Measurements from ENCODE around the gene RSAD2. TPM values are rescaled to one million over a fixed set of nuclear protein-coding genes. Genes with fewer than 3 reads are reported as not detected.

The RSAD2 gene
- total and polyA plus RNA-seq, 2 of the 4 experiments (the other 2 are of a cell fraction) = not detected

DNA sequence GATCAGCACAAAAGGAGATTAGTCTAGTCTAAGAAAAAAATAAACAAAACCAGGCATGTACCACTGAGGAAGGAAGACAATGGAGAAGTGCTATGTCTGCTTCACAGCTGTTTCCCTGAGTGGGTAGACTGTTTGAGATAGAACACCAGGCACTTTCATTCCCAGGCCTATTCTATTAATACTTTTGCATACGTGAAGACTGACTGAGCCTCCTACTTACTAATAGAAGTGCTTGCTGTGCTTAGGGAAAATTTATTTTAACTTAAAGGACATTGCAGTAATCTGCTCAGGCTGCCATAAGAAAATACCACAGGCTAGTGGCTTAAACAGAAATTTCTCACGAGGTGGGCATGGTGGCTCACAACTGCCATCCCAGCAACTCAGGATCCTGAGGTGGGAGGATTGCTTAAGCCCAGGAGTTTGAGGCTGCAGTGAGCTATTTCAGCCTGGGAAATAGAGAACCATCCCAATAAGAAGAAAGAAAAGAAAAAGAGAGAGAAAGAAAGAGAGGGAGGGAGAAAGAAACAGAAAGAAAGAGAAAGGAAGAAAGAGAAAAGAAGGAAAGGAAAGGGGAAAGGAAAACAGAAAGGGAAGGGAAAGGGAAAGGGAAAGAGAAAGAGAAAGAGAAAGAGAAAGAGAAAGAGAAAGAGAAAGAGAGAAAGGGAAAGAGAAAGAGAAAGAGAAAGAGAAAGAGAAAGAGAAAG lies 44.8 kb upstream of the RSAD2 start:
- H3K4me1 ChIP-seq (ENCODE audit: control insufficient read depth, insufficient read depth, low read length) = 0 out of 2 replicates have a peak, but pooled peaks cover 1% of the 10 kb centered on the region
- dilution Hi-C loops (cut with HindIII; ENCODE audit: low sequenced_read_pairs, unreplicated experiment) (no loop called here), in situ Hi-C loops (cut with MboI; ENCODE audit: low sequenced_read_pairs) (no loop called here), intact Hi-C loops (cut with micrococcal nuclease) (no loop called here)
- H3K18ac ChIP-seq (ENCODE audit: low read depth, low read length) = no peak overlapping the region
- H4K8ac ChIP-seq (ENCODE audit: low read depth in 2 of 2, low read length in 2 of 2) = no peak overlapping the region
- no CpG with 5 or more reads among the region's 2 CpGs for WGBS, 2 experiments (ENCODE audit: extremely low coverage in 2 of 2, insufficient read length in 1 of 2)
- no TSS peak for BruUV-seq (replicated peaks)
- H2BK120ac ChIP-seq (ENCODE audit: low read depth, low read length) = no peak overlapping the region
- CTCF ChIA-PET = no interaction called here
- no peaks in the 10 kb centered on the region for H3K79me1 ChIP-seq (ENCODE audit: low read depth in 1 of 2, low read length in 2 of 2)
- no peak for TF ChIP-seq BHLHE40 (IDR thresholded peaks at IDR 0.05; ENCODE audit: low read depth, low read length)
- TF ChIP-seq RFX5 (IDR thresholded peaks at IDR 0.05; ENCODE audit: low read depth, low read length) = no peak
- TF ChIP-seq CEBPB (IDR thresholded peaks at IDR 0.05; ENCODE audit: low read depth, low read length) = no peak
- TF ChIP-seq RAD21 (IDR thresholded peaks at IDR 0.05; ENCODE audit: low read length) = no peak
- TF ChIP-seq RCOR1 (IDR thresholded peaks at IDR 0.05; ENCODE audit: insufficient replicate concordance, low read length) = no peak
- TF ChIP-seq, protein P1, sequence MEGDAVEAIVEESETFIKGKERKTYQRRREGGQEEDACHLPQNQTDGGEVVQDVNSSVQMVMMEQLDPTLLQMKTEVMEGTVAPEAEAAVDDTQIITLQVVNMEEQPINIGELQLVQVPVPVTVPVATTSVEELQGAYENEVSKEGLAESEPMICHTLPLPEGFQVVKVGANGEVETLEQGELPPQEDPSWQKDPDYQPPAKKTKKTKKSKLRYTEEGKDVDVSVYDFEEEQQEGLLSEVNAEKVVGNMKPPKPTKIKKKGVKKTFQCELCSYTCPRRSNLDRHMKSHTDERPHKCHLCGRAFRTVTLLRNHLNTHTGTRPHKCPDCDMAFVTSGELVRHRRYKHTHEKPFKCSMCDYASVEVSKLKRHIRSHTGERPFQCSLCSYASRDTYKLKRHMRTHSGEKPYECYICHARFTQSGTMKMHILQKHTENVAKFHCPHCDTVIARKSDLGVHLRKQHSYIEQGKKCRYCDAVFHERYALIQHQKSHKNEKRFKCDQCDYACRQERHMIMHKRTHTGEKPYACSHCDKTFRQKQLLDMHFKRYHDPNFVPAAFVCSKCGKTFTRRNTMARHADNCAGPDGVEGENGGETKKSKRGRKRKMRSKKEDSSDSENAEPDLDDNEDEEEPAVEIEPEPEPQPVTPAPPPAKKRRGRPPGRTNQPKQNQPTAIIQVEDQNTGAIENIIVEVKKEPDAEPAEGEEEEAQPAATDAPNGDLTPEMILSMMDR (conservative IDR thresholded peaks at IDR 0.05; ENCODE audit: low read depth, low read length) = no peak
- TF ChIP-seq POLR2A (IDR thresholded peaks at IDR 0.05; ENCODE audit: low read depth, low read length) = no peak
- no peak for TF ChIP-seq SMC3 (IDR thresholded peaks at IDR 0.05; ENCODE audit: low read depth, low read length)
- TF ChIP-seq, protein P2, sequence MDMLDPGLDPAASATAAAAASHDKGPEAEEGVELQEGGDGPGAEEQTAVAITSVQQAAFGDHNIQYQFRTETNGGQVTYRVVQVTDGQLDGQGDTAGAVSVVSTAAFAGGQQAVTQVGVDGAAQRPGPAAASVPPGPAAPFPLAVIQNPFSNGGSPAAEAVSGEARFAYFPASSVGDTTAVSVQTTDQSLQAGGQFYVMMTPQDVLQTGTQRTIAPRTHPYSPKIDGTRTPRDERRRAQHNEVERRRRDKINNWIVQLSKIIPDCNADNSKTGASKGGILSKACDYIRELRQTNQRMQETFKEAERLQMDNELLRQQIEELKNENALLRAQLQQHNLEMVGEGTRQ (IDR thresholded peaks at IDR 0.05; ENCODE audit: low read depth, low read length) = no peak
- TF ChIP-seq CHD1 (IDR thresholded peaks at IDR 0.05; ENCODE audit: low read depth, low read length) = no peak
- TF ChIP-seq FOS (IDR thresholded peaks at IDR 0.05; ENCODE audit: low read depth, low read length) = no peak
- no peak for TF ChIP-seq MXI1 (IDR thresholded peaks at IDR 0.05; ENCODE audit: borderline replicate concordance, low read depth, low read length)
- H2BK5ac ChIP-seq (ENCODE audit: low read depth, low read length, poor library complexity, severe bottlenecking) = no peak overlapping the region
- H3K23ac ChIP-seq (ENCODE audit: low read depth, low read length) = no peak overlapping the region
- DNase-seq (no peak), ATAC-seq (ENCODE audit: low read depth) (no peak)
- no peak overlapping the region for H3K14ac ChIP-seq (replicated peaks; ENCODE audit: low read depth, low read length)
- no peak overlapping the region for H2BK20ac ChIP-seq (ENCODE audit: low read depth, low read length)
- POLR2A ChIA-PET (ENCODE audit: unreplicated experiment) = interaction anchor here (0.7 kb wide), 1 partner anchor 24 kb away, joined by 9 read pairs; no protein-coding TSS in a partner anchor
- no peaks in the 10 kb centered on the region for H4K20me1 ChIP-seq (ENCODE audit: insufficient read depth, low read length)
- no peak overlapping the region for H2AFZ ChIP-seq (replicated peaks; ENCODE audit: low read length, poor library complexity)
- no peak overlapping the region for H4K91ac ChIP-seq (ENCODE audit: insufficient read depth, low read depth, low read length)
- H3K27me3 ChIP-seq (ENCODE audit: control insufficient read depth, insufficient read depth, low read length) = no peaks in the 10 kb centered on the region
- no peak overlapping the region for H3K4me2 ChIP-seq (ENCODE audit: low read depth, low read length)
- no peaks in the 10 kb centered on the region; the same call in 1 of the 2 replicates for H3K9me3 ChIP-seq (ENCODE audit: control insufficient read depth, insufficient read depth, low read length)
- no peak overlapping the region for H4K5ac ChIP-seq (ENCODE audit: low read depth, low read length)
- no peaks in the 10 kb centered on the region for H3K36me3 ChIP-seq (ENCODE audit: control insufficient read depth, insufficient read depth, low read length)
- H3K56ac ChIP-seq (ENCODE audit: extremely low read depth, insufficient read depth, low read length) = no peak overlapping the region
- no peak overlapping the region for H2BK15ac ChIP-seq (ENCODE audit: low read depth, low read length)
- H3K4ac ChIP-seq (ENCODE audit: low read depth, low read length) = no peak overlapping the region
- no peak overlapping the region for H3K27ac ChIP-seq (ENCODE audit: insufficient read depth, low read length)
- no peak overlapping the region for H3K9ac ChIP-seq (ENCODE audit: low read depth, low read length)
- H2AK9ac ChIP-seq (replicated peaks; ENCODE audit: low read depth, low read length, poor library complexity) = no peak overlapping the region
- H3K9me1 ChIP-seq (ENCODE audit: insufficient read depth, low read length) = no peaks in the 10 kb centered on the region
- H2AK5ac ChIP-seq (ENCODE audit: low read depth, low read length) = no peak overlapping the region
- H3K4me3 ChIP-seq (ENCODE audit: insufficient read depth, low read depth, low read length) = no peak overlapping the region

All from IMR-90 (cell line).